Measurements from ENCODE around the gene RNF212B. TPM values are rescaled to one million over a fixed set of nuclear protein-coding genes. Genes with fewer than 3 reads are reported as not detected.

RNF212B gene
- total RNA-seq, 4 donors from 2014 or later = not detected

DNA sequence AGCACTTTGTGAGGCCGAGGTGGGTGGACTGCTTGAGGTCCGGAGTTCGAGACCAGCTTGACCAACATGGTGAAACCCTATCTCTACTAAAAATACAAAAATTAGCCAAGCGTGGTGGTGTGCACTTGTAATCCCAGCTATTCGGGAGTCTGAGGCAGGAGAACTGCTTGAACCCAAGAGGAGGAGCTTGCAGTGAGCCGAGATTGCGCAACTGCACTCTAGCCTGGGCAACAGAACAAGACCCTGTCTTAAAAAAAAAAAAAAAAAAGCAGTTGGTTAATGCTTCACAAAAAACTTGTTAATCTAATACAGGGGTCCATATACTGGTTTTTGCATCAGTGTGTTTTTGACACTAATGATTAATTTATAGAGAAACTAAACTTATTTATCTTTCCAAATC is 35.7 kb upstream of the RNF212B start:
- intact Hi-C loops (cut with DNase I; ENCODE audit: low total_unique reads) = no loop called here
- Histone ChIP-seq H3K27me3 (no peaks in the 10 kb centered on the region), H3K9me3 (no peaks in the 10 kb centered on the region), H3K27ac (no peak overlapping the region), H3K4me3 (no peak overlapping the region), H3K4me1 (no peaks in the 10 kb centered on the region), H3K36me3 (no peaks in the 10 kb centered on the region)
- TF ChIP-seq, protein P1, sequence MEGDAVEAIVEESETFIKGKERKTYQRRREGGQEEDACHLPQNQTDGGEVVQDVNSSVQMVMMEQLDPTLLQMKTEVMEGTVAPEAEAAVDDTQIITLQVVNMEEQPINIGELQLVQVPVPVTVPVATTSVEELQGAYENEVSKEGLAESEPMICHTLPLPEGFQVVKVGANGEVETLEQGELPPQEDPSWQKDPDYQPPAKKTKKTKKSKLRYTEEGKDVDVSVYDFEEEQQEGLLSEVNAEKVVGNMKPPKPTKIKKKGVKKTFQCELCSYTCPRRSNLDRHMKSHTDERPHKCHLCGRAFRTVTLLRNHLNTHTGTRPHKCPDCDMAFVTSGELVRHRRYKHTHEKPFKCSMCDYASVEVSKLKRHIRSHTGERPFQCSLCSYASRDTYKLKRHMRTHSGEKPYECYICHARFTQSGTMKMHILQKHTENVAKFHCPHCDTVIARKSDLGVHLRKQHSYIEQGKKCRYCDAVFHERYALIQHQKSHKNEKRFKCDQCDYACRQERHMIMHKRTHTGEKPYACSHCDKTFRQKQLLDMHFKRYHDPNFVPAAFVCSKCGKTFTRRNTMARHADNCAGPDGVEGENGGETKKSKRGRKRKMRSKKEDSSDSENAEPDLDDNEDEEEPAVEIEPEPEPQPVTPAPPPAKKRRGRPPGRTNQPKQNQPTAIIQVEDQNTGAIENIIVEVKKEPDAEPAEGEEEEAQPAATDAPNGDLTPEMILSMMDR (IDR thresholded peaks at IDR 0.05) = no peak
- TF ChIP-seq POLR2AphosphoS5 (IDR thresholded peaks at IDR 0.05) (no peak), POLR2A (IDR thresholded peaks at IDR 0.05) (no peak), EP300 (IDR thresholded peaks at IDR 0.05; ENCODE audit: low read depth) (no peak)
- no peak for DNase-seq
- whole genome bisulfite sequencing, 2 donors (ENCODE audit: low coverage in 1 of 2) = 75 to 85% methylated on average over 5 to 7 of the region's 7 CpGs
- in situ Hi-C loops (cut with MboI; ENCODE audit: low pct_ligation_motif_present in 1 of 4, low pct_unique_long_range_greater_than_20kb in 1 of 4, low sequenced_read_pairs in 3 of 4) = no loop called here

DNA sequence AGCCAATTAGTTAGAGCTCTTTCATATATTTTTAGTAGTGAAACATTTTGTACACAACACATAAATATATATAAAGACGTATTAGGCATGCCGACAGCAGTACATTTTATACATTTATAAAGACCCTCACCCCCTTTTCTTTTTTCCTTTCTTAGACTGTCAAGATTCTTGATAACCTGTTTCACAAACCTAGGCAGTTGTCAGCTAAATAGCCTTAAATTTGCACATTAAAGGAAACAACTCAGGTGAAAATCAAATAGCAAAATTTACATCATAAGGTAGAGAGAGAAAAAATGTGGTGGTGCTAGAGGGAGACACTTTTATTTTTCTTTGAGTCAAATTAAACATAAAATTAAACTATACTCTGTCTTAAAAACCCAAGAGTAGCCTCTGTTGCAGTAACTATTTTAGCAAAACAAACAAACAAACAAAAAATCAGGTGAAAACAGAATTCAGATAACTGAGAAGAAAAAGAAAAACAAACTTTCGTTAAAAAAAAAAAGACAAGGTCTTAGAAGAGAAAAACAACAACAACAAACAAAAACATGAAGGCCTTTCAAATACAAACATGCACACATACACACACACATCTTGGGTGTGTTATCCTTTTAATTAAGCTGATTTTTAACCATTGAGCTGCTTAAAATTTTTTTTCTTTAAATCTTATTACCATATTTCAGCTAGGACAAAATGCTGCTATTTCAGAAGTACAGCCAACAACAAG is 31.2 kb upstream of the RNF212B start:
- H3K4me3 ChIP-seq = no peak overlapping the region
- no peak overlapping the region for H3K27ac ChIP-seq
- no peaks in the 10 kb centered on the region for H3K27me3 ChIP-seq
- TF ChIP-seq POLR2AphosphoS5 (IDR thresholded peaks at IDR 0.05) (no peak), POLR2A (IDR thresholded peaks at IDR 0.05) (no peak), EP300 (IDR thresholded peaks at IDR 0.05; ENCODE audit: low read depth) (no peak)
- TF ChIP-seq, protein P1 (IDR thresholded peaks at IDR 0.05) = no peak
- H3K4me1 ChIP-seq = no peaks in the 10 kb centered on the region
- no peaks in the 10 kb centered on the region for H3K36me3 ChIP-seq
- intact Hi-C loops (cut with DNase I; ENCODE audit: low total_unique reads) = no loop called here
- WGBS, 2 donors (ENCODE audit: low coverage in 1 of 2) = 72 to 89% methylated on average over 3 of the region's 3 CpGs
- in situ Hi-C loops (cut with MboI; ENCODE audit: low pct_ligation_motif_present in 1 of 4, low pct_unique_long_range_greater_than_20kb in 1 of 4, low sequenced_read_pairs in 3 of 4) = no loop called here
- no peaks in the 10 kb centered on the region for H3K9me3 ChIP-seq
- DNase-seq = no peak

- TF ChIP-seq EP300 (IDR thresholded peaks at IDR 0.05; ENCODE audit: low read depth) = no peak
- TF ChIP-seq, protein P1 (IDR thresholded peaks at IDR 0.05) = no peak
- TF ChIP-seq POLR2A (IDR thresholded peaks at IDR 0.05) = no peak
- TF ChIP-seq POLR2AphosphoS5 (IDR thresholded peaks at IDR 0.05) = no peak
Observed at GRCh38 chr14:23207146-23207540, 30.6 kb upstream of the RNF212B start.

DNA sequence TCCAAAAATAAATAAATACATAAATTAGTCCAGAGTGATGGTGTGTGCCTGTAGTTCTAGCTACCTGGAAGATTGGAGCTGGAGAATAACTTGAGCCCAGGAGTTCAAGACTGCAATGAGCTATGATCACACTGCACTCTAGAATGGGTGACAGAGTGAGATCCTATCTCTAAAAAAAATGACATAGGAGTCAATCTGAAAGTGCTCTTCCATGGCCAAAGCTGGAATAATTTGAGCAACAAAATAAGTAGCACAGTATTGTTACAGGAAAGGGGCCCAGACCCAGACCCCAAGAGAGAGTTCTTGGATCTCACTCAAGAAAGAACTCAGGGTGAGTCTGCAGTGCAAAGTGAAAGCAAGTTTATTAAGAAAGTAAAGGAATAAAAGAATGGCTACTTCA is 29.4 kb upstream of the RNF212B start:
- no peak for DNase-seq
- Histone ChIP-seq H3K9me3 (no peaks in the 10 kb centered on the region), H3K36me3 (no peaks in the 10 kb centered on the region), H3K27me3 (no peaks in the 10 kb centered on the region), H3K27ac (no peak overlapping the region), H3K4me3 (no peak overlapping the region), H3K4me1 (no peaks in the 10 kb centered on the region)
- intact Hi-C loops (cut with DNase I; ENCODE audit: low total_unique reads) = no loop called here
- TF ChIP-seq POLR2AphosphoS5 (IDR thresholded peaks at IDR 0.05) (no peak), EP300 (IDR thresholded peaks at IDR 0.05; ENCODE audit: low read depth) (no peak), POLR2A (IDR thresholded peaks at IDR 0.05) (no peak)
- TF ChIP-seq, protein P1 (IDR thresholded peaks at IDR 0.05) = no peak
- in situ Hi-C loops (cut with MboI; ENCODE audit: low pct_ligation_motif_present in 1 of 4, low pct_unique_long_range_greater_than_20kb in 1 of 4, low sequenced_read_pairs in 3 of 4) = no loop called here

More at GRCh38 chr14:23207146-23207540, 30.6 kb upstream of the RNF212B start:
- 69 to 76% methylated on average over 3 of the region's 3 CpGs for WGBS, 2 donors (ENCODE audit: low coverage in 1 of 2)
- in situ Hi-C loops (cut with MboI; ENCODE audit: low pct_ligation_motif_present in 1 of 4, low pct_unique_long_range_greater_than_20kb in 1 of 4, low sequenced_read_pairs in 3 of 4) = no loop called here
- Histone ChIP-seq H3K4me3 (no peak overlapping the region), H3K27ac (no peak overlapping the region), H3K36me3 (no peaks in the 10 kb centered on the region), H3K9me3 (no peaks in the 10 kb centered on the region), H3K27me3 (no peaks in the 10 kb centered on the region), H3K4me1 (no peaks in the 10 kb centered on the region)
- no peak for DNase-seq
- intact Hi-C loops (cut with DNase I; ENCODE audit: low total_unique reads) = no loop called here

Measured in transverse colon (tissue), 4 donors.